Measurements from ENCODE around the gene TSPAN9. TPM values are rescaled to one million over a fixed set of nuclear protein-coding genes. Genes with fewer than 3 reads are reported as not detected.

Gene TSPAN9
- total RNA-seq, 1 donor, result 76.0 TPM

GRCh38 chr12:3133405-3133783 lies 56.2 kb downstream of the TSPAN9 start:
- no peak for TF ChIP-seq CTCF (IDR thresholded peaks at IDR 0.05; ENCODE audit: insufficient read depth, low read depth, low read length)
- DNase-seq (ENCODE audit: low read depth), result no peak
- no peak overlapping the region for H3K4me3 ChIP-seq (ENCODE audit: low read depth, low read length)

- no peak for DNase-seq (ENCODE audit: low read depth)
- no peak for TF ChIP-seq CTCF (IDR thresholded peaks at IDR 0.05; ENCODE audit: insufficient read depth, low read depth, low read length)
- H3K4me3 ChIP-seq (ENCODE audit: low read depth, low read length), result no peak overlapping the region
These were observed 56.9 kb downstream of the TSPAN9 start for GRCh38 chr12:3134126-3134525.

GRCh38 chr12:3134526-3135135 lies 57.5 kb downstream of the TSPAN9 start:
- no peak for TF ChIP-seq CTCF (IDR thresholded peaks at IDR 0.05; ENCODE audit: insufficient read depth, low read depth, low read length)
- no peak for DNase-seq (ENCODE audit: low read depth)
- H3K4me3 ChIP-seq (ENCODE audit: low read depth, low read length), result no peak overlapping the region

GRCh38 chr12:3135522-3136461 lies 58.6 kb downstream of the TSPAN9 start:
- no peak overlapping the region for H3K4me3 ChIP-seq (ENCODE audit: low read depth, low read length)
- peak; percentile 80 for TF ChIP-seq CTCF (IDR thresholded peaks at IDR 0.05; ENCODE audit: insufficient read depth, low read depth, low read length)
- peak; percentile 83 for DNase-seq (ENCODE audit: low read depth)

- no peak for TF ChIP-seq CTCF (IDR thresholded peaks at IDR 0.05; ENCODE audit: insufficient read depth, low read depth, low read length)
- DNase-seq (ENCODE audit: low read depth), result no peak
- no peak overlapping the region for H3K4me3 ChIP-seq (ENCODE audit: low read depth, low read length)
These were observed 59.6 kb downstream of the TSPAN9 start for GRCh38 chr12:3136641-3137267.

GRCh38 chr12:3137268-3137781 lies 60.1 kb downstream of the TSPAN9 start:
- TF ChIP-seq CTCF (IDR thresholded peaks at IDR 0.05; ENCODE audit: insufficient read depth, low read depth, low read length), result no peak
- peak; percentile 62 for DNase-seq (ENCODE audit: low read depth)
- H3K4me3 ChIP-seq (ENCODE audit: low read depth, low read length), result no peak overlapping the region

Data from fibroblast of villous mesenchyme (primary cell).